Measurements from ENCODE around the gene ARL2BP.

ARL2BP gene

DNA sequence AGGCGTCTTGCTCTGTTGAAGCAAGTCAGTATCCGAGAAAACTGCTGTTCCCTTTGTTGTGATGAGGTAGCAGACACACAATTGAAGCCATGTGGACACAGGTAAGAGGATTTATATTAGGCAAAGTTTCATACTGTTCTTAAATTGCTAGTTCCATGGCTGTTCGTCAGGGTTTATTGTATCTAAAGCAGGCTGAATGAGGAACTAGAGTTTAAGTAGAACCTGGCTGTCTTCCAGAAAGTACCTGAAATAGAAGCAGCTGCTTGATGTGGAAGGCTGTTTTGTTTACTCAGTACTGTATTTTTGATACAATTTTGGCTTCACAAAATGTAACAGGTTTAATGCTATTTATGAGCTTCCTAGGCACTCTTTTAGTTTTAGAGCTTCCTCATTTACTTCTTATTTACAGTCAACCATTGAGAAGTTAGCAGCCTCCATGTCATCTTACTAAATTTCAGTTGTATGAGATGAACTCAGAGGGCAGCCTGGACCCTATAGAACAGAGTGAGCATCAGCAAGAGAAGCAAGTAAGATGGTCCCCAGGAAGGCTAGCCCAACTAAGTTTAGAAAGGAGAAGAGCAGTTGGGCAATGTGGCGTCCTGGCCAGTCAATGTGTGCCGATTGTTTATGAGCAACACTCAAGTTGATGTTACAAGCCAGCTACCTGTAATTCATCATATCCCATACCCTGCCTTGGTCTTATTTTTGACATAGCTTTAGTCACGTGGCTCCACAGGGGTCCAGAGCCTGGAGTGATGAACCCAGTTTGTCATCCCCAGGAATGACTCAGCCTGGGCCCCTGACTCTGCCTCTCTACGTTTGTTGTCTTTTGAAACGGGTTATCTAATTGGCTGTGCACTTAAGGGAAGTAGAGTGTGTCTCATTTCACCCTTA is 9.7 kb upstream of the ARL2BP start:
- DNase-seq (ENCODE audit: low spot score) = peak; percentile 69
- no peak for FAIRE-seq

DNA sequence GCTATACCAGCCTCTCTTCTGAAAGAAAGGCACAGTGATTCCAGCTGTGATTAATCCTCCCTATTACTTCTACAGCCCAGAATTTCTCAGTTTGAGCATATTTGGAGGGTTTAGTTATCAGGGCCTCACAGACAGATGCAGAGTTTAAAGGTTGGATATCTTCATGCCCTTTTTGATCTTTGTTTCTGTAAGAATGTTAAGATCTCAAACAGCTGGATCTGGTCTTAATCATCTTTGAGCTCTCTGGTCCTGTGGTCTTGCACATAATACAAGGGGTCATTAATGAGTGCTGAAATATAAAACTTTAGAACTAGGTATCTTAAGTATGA is 9.1 kb upstream of the ARL2BP start:
- DNase-seq (ENCODE audit: low spot score) (no peak), FAIRE-seq (no peak)

GRCh38 chr16:57238682-57239081 is 6.4 kb upstream of the ARL2BP start:
- no peak for FAIRE-seq
- DNase-seq (ENCODE audit: low spot score) = no peak

DNA sequence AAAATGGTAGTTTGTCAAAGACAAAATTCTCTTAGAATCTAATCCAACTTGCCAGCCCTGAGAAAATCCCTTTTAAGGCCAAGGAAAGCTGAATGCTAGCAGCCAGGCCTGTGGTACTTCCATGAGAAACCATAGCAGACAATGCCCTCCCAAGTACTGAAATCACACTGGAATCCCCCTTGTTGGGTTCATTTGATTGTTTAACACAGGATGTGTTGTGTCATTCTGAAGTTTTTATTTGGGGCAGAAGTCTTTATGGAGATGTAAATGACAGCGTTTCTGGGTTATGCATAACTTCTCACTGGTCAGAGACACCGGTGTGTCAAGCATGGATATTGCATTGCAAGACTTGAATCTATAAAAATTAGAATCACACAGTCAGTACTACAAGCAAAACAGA is 6.0 kb upstream of the ARL2BP start:
- DNase-seq (ENCODE audit: low spot score) = no peak
- no peak for FAIRE-seq

DNA sequence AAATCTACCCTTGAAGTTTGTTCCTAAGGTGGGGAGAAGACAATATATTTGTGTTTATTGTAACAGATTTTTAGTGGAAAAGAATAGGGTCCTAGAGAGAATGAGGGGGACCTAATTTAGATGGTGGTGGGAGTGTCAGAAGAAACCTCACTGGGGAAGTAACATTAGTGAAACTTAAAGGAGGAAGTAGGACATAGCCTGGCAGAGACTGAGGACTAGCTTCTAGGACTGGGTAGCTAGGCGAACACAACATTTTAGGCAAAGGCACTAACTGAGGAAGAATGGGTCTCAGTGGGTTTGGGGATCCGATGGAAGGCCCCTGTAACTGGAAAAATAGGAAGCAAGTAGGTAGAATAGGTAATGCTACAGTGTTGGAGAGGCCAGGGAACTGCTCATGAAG is 4.2 kb upstream of the ARL2BP start:
- DNase-seq (ENCODE audit: low spot score) (no peak), FAIRE-seq (no peak)

DNA sequence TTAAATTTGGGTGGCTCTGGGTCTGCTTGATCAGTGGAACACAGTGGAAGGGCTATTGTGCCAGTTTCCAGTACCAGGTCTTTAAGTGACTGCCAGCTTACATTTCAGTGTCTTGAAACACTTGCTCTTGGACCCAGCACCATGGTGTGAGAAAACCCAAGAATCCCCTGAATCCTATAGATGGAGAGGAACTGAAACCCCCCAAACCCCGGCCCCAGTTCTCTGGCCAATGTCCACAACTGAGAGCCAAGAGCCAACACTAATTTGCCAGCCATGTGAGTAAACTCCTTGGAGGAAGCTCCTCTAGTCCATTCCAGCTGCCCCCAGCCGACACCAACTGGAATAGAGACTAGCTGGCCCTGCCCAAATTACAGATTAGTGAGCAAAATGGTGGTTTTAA is 2.4 kb upstream of the ARL2BP start:
- no peak for FAIRE-seq
- no peak for DNase-seq (ENCODE audit: low spot score)

DNA sequence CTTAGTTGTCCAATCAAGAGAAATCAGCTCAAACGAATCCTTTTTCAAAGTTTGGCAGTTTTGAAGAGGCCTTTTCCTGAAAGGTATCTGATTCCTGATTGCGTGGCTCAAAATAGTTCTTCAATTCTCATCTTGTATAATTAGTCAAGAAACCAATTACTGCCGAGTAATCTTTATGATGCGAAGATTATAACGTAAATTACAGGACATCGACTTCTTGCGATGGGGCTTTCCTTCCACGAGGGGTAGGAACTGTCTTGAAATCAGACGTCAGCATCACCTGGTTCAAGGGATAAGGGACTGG is 644 bp upstream of the ARL2BP start:
- no peak for FAIRE-seq
- no peak for DNase-seq (ENCODE audit: low spot score)

GRCh38 chr16:57245472-57246113 is 534 bp downstream of the ARL2BP start:
- DNase-seq (ENCODE audit: low spot score) = no peak
- FAIRE-seq = no peak

DNA sequence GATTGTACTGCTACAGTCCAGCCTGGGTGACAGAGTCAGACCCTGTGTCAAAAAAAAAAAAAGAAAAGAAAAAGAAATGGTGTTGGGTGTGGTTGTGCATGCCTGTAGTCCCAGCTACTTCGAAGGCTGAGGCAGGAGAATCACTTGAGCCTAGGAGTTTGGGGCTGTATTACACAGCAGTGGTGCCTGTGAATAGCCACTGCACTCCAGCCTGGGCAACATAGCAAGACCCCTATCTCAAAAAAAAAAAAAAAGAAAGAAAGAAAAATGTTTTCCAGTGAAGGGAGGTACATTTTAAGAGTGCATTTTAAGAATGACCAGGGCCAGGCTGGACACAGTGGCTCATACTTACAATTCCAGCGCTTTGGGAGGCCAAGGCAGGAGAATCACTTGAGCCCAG is 6.3 kb downstream of the ARL2BP start:
- FAIRE-seq = no peak

DNA sequence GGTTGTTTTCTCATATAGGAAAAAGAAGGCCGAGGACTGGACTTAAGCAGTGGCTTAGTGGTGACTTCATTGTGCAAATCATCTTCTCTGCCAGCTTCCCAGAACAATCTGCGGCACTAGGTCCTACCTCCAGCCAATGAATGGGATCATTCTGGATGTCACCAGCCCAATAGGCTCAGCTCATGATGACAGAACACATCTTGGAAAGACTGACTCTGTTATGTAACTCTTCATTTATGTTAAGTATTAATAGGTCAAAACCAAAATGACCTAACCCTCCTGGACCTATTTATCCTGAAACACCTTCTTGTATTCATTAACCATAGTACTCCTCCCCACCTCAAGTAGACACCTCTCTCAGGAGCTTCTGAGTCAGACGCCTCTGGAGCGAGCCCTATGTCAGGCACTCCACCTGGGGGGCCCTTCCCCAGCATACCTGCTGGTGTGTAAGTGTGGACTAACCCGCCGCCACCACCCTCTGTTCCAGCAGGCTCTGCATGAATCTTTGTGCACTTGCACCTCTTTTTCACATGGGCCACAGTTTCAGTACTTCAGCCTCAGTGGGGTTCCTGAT is 7.2 kb downstream of the ARL2BP start:
- DNase-seq (ENCODE audit: low spot score) = no peak
- no peak for FAIRE-seq

More for the DNA sequence above, 6.3 kb downstream of the ARL2BP start:
- DNase-seq (ENCODE audit: low spot score) = no peak

- DNase-seq (ENCODE audit: low spot score) (no peak), FAIRE-seq (peak; percentile 46)
Observed at GRCh38 chr16:57253466-57253865, 8.4 kb downstream of the ARL2BP start.

DNA sequence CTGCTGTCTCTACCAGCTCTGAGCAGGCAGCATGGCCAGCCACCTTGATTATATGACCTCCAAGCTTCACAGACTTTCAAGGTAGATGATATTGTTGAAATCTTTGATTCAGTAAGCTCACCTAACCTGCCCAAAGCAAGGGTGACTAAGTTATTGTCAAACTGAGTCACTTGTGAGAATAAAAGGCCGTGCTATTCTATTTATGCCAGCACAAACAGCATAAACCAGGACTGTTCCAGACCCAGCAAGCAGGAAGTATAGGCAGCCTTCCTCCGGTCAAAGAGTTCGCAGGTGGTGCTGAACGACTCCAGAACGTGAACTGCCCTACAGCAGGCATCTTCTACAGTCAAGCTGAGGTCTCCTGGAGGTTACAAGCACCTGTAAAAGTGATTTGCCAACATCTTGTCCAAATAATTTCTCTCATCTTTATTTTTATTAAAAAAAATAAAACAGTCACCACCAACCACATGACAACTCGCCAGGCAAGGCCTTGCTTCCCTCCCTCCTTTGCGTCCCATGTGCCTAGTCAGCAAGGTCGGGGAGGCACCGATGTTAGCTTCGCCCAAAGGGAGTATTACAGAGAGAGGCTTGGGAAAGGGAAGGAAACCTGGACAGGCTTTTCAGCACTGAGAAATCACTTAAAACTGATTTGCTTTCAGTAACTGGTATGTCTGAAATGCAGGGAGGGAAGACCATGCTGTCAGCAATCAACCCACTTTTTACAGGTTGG is 10.8 kb downstream of the ARL2BP start:
- DNase-seq (ENCODE audit: low spot score) (no peak), FAIRE-seq (no peak)

DNA sequence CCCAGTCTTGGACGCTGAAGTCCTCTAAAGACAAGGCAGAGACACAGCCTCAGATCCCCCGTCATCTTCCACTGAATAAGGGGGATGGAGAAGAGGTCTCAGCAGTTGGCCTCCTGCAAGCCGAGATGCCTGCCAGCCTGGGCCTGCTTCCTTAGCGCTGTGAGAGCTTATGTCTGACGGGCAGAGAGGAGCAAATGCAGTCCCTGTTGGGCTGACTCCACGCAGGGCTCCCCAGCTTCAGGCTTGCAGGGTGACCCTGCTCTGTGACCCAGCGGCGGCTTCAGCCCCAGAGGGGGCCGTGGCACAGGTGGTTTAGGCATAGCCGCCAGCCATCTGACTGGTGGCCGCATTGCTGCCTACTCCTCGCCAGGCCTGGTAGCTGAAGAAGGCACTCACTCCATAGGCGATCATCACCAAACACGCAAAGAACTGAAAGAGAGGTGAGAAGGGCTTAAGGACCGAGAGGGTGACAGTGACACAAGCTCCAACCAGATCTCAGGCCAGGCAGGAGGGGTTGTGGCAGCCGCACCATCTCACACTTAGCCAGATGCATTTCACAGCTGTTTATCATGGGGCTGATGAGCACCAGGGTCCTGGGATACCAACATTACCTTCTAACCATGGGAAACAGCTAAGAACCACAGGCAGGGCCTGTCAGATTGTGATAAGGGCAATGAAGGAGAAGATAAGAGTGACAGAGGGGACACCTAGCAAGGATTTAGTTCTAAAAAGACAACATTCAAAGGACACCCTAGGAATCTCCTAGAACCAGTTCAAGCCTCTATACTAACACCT is 11.7 kb downstream of the ARL2BP start:
- FAIRE-seq (no peak), DNase-seq (ENCODE audit: low spot score) (no peak)

DNA sequence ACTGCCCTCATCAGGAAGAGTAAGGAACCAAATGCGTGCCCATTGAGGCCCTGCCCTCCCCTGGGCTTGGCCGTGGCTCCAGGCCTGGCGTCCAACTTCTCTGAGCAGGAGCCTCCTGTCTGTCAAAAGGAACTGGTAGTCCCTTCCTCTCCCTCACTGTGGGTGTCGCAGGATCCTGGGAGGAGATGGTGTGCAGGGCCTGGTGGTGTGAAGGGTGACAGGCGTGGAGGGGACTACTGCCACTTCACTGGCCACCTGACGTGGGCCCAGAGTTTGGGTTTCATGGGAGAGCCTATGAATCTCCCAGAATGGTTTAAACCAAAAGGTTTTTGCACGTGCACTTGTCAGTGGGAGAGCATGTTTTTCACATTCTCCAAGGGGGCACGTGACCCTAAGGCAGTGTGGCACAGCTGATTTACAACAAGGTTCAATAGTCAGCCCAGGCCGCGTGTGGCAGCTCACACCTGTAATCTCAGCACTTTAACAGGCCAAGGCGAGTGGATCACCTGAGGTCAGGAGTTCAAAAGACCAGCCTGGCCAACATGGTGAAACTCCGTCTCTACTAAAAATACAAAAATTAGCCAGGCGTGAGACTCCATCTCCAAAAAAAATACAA is 12.5 kb downstream of the ARL2BP start:
- FAIRE-seq = no peak
- no peak for DNase-seq (ENCODE audit: low spot score)

GRCh38 chr16:57258226-57258909 is 13.3 kb downstream of the ARL2BP start:
- no peak for FAIRE-seq
- DNase-seq (ENCODE audit: low spot score) = no peak

DNA sequence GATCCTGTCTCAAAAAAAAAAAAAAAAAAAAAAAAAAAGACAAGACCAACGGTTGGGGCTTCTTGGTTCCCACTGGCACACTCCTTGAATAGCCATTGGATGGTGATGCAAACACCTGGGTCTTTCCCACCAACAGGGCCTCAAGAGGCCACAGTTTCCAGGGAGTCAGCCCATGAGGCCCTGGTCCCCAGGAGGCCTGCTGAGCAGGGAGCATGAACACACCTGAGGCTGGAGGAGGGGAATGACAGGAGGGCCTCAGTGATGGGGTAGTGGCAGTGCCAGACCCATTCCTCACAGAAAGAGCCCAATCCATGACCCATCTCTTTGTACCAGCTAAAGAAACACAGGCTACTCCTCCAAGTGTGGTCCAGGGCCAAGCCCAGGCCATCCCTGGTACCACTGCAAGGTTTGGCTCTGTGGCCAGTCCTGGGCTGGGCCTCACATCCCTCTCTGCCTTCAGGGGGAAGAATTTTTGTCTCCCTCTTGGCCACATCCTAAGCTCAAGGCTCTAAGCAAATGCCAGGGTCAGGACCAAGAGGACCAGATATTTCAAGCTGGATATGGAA is 13.9 kb downstream of the ARL2BP start:
- no peak for DNase-seq (ENCODE audit: low spot score)
- FAIRE-seq = no peak

- FAIRE-seq (peak; percentile 66), DNase-seq (ENCODE audit: low spot score) (peak; percentile 61)
Observed at GRCh38 chr16:57260294-57260929, 15.4 kb downstream of the ARL2BP start.

GRCh38 chr16:57261806-57262205 is 16.7 kb downstream of the ARL2BP start:
- FAIRE-seq (no peak), DNase-seq (ENCODE audit: low spot score) (no peak)

DNA sequence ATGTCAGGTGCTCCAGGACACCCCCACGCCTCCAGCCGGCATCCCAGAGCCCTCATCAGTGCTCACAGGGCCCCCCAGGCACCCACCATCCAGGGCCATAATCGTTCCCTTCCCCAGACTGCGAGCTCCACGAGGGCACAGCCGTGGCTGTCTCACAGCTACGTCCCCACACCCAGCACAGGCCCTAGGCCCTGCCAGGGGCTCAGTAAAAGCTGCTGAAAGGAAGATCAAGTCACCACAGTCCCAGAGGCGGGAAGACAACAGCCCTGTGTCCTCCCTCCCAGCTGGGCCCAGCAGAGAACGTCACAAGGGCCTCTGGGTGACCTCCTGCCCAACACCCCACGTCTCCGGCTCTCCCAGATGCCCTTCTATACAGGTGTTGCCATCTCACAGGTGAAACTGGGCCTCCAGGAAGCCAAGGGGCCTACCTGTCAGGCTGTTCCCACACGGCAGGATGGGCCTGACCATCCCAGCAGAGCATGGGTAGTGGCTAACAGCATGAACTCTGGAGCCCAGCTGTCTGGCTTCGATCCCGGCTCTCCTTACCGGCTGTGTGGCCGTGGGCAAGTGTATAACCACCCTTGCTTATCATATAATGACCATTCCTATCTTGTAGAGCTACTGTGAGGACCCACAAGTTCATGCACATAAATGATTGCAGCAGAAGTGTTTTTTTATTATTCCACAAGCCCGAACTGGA is 17.9 kb downstream of the ARL2BP start:
- FAIRE-seq = no peak

More for the DNA sequence above, 17.9 kb downstream of the ARL2BP start:
- no peak for DNase-seq (ENCODE audit: low spot score)
